Dendritic cell treated with granulocyte-macrophage colony-stimulating factor and Interleukin-4, amounts not matched to agents 40 ng/mL and 50 ng/mL, for 4 days (primary cell): ENCODE measurements around the gene CACNB2.

Experiments
- H3K27ac Mint-ChIP-seq: one replicate; pipeline ENCODE4 v1.8.0; 2022; ENCODE audit warnings: mild to moderate bottlenecking, mixed read lengths
- H3K27me3 Mint-ChIP-seq: one replicate; pipeline ENCODE4 v1.8.0; 2022; ENCODE audit warnings: mild to moderate bottlenecking, mixed read lengths
- H3K36me3 Mint-ChIP-seq: one replicate; pipeline ENCODE4 v1.8.0; 2022; ENCODE audit warnings: low read depth, mixed read lengths
- H3K4me1 Mint-ChIP-seq: one replicate; pipeline ENCODE4 v1.8.0; 2022; ENCODE audit warnings: low read depth, mixed read lengths
- H3K4me3 Mint-ChIP-seq: one replicate; pipeline ENCODE4 v1.8.0; 2022; ENCODE audit warnings: mild to moderate bottlenecking, moderate library complexity, mixed read lengths
- H3K9me3 Mint-ChIP-seq: one replicate; pipeline ENCODE4 v1.8.0; 2022; ENCODE audit warnings: mixed read lengths
- intact Hi-C: fragments of 100-400 bp; cut with micrococcal nuclease; formaldehyde crosslinking; loops from one replicate; pipeline ENCODE4 v1.15.0; 2022

CACNB2 gene

GRCh38 chr10:18460032-18460431 is 319.8 kb downstream of the CACNB2 start:
- Mint-ChIP-seq H3K9me3 (peaks cover 8% of the 10 kb centered on the region), H3K4me1 (no peaks in the 10 kb centered on the region), H3K4me3 (no peak overlapping the region), H3K27me3 (no peaks in the 10 kb centered on the region), H3K27ac (no peak overlapping the region), H3K36me3 (no peaks in the 10 kb centered on the region)
- intact Hi-C loops, result no loop called here

DNA sequence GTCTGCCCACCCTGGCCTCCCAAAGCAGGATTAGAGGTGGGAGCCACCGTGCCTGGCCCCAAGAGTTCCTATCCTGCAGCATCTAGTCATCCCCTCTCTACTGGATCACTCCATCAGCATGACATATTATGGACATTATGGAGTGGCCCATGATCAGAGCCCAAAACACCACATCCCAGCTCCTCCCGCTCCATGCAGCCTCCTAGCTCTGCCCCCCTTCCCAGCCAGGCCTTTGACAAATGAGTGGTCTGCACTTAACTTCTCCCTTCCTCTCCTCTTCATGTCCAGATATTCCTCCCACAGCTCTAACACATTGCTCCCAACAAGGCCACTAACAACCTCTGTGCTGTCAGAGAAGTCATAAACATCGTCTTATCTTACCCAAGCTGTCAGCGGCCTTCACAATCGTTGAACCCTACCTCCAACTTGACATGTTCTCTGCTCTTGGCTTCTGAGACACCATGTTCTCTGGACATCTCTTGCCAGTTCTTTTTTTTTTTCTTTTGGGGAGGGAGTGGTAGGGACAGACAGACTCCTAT is 323.5 kb downstream of the CACNB2 start:
- peaks cover 5% of the 10 kb centered on the region for H3K4me1 Mint-ChIP-seq
- H3K36me3 Mint-ChIP-seq, result no peaks in the 10 kb centered on the region
- peaks cover 9% of the 10 kb centered on the region for H3K9me3 Mint-ChIP-seq
- intact Hi-C loops, result no loop called here
- no peak overlapping the region for H3K27ac Mint-ChIP-seq
- no peak overlapping the region for H3K4me3 Mint-ChIP-seq
- no peaks in the 10 kb centered on the region for H3K27me3 Mint-ChIP-seq

GRCh38 chr10:18469125-18469524 is 328.9 kb downstream of the CACNB2 start:
- Mint-ChIP-seq H3K4me1 (peaks cover 5% of the 10 kb centered on the region), H3K4me3 (no peak overlapping the region), H3K27me3 (no peaks in the 10 kb centered on the region), H3K36me3 (no peaks in the 10 kb centered on the region), H3K27ac (no peak overlapping the region), H3K9me3 (peaks cover 9% of the 10 kb centered on the region)
- intact Hi-C loops, result no loop called here

DNA sequence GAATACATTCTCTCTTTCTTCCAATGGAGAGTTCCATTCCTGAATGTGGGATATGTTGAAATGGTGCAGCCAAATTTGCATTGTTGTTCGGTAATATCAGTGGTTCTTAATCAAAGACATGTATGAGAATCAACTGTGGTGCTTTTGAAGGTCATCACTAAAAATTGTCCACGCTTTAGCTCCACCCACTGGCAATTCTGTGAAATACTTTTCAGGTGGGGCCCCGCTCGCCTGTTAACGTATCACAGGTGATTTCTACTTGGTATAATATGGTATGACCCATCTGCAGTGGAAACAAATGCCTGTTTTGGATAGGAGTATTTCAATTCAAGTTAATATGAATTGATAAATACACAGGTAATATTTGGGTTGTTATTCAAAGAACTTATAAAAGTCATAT is 332.8 kb downstream of the CACNB2 start:
- Mint-ChIP-seq H3K4me3 (no peak overlapping the region), H3K4me1 (no peaks in the 10 kb centered on the region), H3K9me3 (no peaks in the 10 kb centered on the region), H3K27ac (no peak overlapping the region), H3K36me3 (no peaks in the 10 kb centered on the region), H3K27me3 (no peaks in the 10 kb centered on the region)
- intact Hi-C loops, result no loop called here

DNA sequence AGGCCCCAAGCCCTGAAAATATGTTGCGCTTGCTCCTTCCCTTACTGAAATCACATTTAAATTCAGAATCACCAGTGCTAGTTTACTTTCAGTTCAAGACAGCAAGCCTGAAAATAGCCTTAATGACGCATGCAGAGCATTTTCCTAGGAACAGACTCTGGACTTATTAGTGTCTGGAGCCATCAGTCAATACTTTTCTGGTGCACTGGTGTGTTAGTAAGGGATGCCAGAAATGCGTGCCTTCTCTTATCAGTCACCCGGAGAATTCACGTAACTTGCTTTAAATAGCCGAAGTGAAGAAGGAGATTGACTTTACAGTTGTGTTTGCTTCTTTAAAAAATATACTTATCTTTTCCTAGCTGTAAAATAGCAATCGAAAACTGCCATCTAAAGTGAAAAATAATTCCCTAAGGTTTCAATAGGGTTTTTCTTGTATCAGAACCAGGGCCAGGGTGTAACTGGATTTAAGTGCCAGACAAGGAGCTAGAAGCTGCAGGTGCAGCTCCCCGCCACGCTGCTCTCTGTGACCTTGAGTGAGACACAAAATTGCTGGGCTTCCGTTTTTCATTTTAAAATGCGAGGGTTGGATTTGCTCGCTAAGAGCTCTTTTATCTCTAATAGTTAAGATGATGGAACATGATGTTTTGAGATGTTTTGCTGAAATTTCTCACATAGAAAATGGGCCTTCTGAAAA is 333.3 kb downstream of the CACNB2 start:
- intact Hi-C loops, result no loop called here
- Mint-ChIP-seq H3K4me1 (no peaks in the 10 kb centered on the region), H3K9me3 (no peaks in the 10 kb centered on the region)

DNA sequence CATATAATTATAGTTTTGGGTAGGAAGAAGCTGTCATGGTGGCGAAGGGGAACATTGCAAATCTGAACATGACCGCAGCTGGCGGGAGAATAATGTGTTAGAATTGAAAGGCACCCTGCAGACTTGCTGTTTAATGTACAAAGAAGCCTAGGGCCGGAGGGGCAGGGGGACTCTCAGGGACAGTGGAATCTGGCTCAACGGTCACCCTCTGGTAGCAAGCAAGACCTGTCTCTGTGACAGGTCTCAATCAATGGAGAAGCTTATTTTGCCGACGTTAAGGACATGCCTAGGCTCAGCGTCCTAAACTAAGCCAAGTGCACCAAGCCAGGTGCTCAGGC is 333.9 kb downstream of the CACNB2 start:
- no peak overlapping the region for H3K27ac Mint-ChIP-seq
- H3K9me3 Mint-ChIP-seq, result no peaks in the 10 kb centered on the region
- H3K36me3 Mint-ChIP-seq, result no peaks in the 10 kb centered on the region
- H3K4me1 Mint-ChIP-seq, result no peaks in the 10 kb centered on the region
- intact Hi-C loops, result no loop called here
- no peaks in the 10 kb centered on the region for H3K27me3 Mint-ChIP-seq
- H3K4me3 Mint-ChIP-seq, result no peak overlapping the region

More for the DNA sequence above, 333.3 kb downstream of the CACNB2 start:
- Mint-ChIP-seq H3K36me3 (no peaks in the 10 kb centered on the region), H3K27me3 (no peaks in the 10 kb centered on the region), H3K4me3 (no peak overlapping the region), H3K27ac (no peak overlapping the region)

GRCh38 chr10:18476076-18476647 is 335.9 kb downstream of the CACNB2 start:
- Mint-ChIP-seq H3K4me3 (no peak overlapping the region), H3K36me3 (no peaks in the 10 kb centered on the region), H3K27me3 (no peaks in the 10 kb centered on the region), H3K4me1 (no peaks in the 10 kb centered on the region), H3K27ac (no peak overlapping the region), H3K9me3 (no peaks in the 10 kb centered on the region)
- intact Hi-C loops, result no loop called here

GRCh38 chr10:18478354-18478753 is 338.1 kb downstream of the CACNB2 start:
- Mint-ChIP-seq H3K27me3 (no peaks in the 10 kb centered on the region), H3K9me3 (no peaks in the 10 kb centered on the region), H3K4me3 (no peak overlapping the region), H3K4me1 (no peaks in the 10 kb centered on the region), H3K36me3 (no peaks in the 10 kb centered on the region), H3K27ac (no peak overlapping the region)
- intact Hi-C loops, result no loop called here

DNA sequence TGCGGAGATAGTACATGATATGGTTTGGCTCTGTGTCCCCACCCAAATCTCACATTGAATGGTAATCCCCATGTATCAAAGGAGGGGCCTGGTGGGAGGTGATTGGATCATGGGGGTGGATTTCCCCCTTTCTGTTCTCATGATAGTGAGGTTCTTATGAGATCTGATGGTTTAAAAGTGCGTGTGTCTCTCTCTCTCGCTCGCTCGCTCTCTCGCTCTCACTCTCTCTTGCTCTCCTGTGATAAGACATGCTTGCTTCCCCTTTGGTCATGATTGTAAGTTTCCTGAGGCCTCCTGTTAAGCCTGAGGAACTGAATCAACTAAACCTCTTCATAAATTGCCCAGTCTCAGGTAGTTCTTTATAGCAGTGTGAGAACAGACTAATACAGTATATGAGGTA is 339.3 kb downstream of the CACNB2 start:
- Mint-ChIP-seq H3K27me3 (no peaks in the 10 kb centered on the region), H3K36me3 (no peaks in the 10 kb centered on the region), H3K4me3 (no peak overlapping the region), H3K4me1 (no peaks in the 10 kb centered on the region), H3K27ac (no peak overlapping the region), H3K9me3 (no peaks in the 10 kb centered on the region)
- intact Hi-C loops, result no loop called here

DNA sequence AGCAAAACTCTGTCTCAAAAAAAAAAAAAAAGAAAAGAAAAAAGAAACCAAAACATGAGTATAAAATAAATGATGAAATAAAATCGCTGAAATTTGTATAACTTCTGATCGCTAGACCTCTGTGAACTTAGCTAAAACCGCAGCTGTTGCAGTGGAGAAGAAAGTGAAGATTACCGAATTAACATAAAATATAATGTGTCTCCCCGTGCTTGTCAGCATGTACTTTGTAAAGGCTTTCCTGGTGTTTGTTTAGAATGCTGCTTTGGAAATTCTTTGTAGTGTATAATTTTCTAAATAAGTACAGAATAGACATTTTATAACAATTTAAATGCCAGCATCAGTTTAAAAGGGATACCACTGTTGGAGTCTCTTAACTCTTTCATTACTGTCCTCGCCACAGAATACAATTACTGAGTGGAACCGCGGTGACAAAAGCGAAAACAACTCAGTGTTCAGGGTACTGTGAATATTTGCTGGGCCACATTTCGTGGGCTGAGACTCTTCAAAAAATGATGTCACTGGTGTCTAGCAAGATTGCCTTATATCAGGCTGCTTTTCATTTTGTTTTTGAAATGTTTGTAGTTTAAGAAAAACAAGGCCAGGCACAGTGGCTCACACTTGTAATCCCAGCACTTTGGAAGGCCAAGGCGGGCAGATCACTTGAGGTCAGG is 343.4 kb downstream of the CACNB2 start:
- Mint-ChIP-seq H3K27ac (no peak overlapping the region), H3K9me3 (peaks cover 8% of the 10 kb centered on the region), H3K4me1 (no peaks in the 10 kb centered on the region), H3K27me3 (no peaks in the 10 kb centered on the region), H3K36me3 (no peaks in the 10 kb centered on the region), H3K4me3 (no peak overlapping the region)
- intact Hi-C loops, result no loop called here

GRCh38 chr10:18486438-18486837 is 346.2 kb downstream of the CACNB2 start:
- H3K9me3 Mint-ChIP-seq, result peaks cover 12% of the 10 kb centered on the region
- no peak overlapping the region for H3K4me3 Mint-ChIP-seq
- H3K27ac Mint-ChIP-seq, result no peak overlapping the region
- no peaks in the 10 kb centered on the region for H3K27me3 Mint-ChIP-seq
- H3K36me3 Mint-ChIP-seq, result no peaks in the 10 kb centered on the region
- intact Hi-C loops, result no loop called here
- H3K4me1 Mint-ChIP-seq, result no peaks in the 10 kb centered on the region

GRCh38 chr10:18490755-18491154 is 350.5 kb downstream of the CACNB2 start:
- peaks cover 21% of the 10 kb centered on the region for H3K9me3 Mint-ChIP-seq
- no peaks in the 10 kb centered on the region for H3K36me3 Mint-ChIP-seq
- H3K4me1 Mint-ChIP-seq, result no peaks in the 10 kb centered on the region
- no peak overlapping the region for H3K4me3 Mint-ChIP-seq
- no peaks in the 10 kb centered on the region for H3K27me3 Mint-ChIP-seq
- intact Hi-C loops, result no loop called here
- no peak overlapping the region for H3K27ac Mint-ChIP-seq

DNA sequence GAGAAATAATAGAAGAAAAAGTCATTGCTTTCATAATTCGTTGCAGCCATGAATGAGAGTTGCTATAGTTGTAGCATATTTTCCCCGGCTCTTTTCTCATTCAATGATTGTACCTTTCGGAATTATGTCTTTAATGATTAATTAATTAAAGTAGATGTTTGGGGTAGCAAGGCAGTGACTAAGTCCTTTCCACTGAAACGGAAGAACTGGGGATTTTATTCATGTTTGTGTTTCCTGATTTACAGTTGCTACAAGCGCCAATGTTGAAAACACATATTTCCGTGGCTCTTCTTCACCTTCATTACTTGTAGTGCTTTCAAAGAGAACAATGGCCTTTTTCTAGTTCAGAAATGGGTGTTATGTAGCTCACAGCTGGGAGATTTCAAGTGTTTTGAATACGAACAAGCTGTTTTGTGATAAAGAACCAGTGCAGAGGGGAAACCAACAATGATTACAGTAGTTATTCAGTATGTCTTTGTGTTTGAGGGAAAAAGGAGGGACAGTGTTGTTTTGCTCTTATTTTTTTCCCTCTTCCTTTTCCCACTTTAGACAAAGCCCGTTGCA is 357.7 kb downstream of the CACNB2 start:
- Mint-ChIP-seq H3K27me3 (no peaks in the 10 kb centered on the region), H3K27ac (no peak overlapping the region), H3K4me1 (no peaks in the 10 kb centered on the region), H3K9me3 (no peaks in the 10 kb centered on the region), H3K36me3 (no peaks in the 10 kb centered on the region), H3K4me3 (no peak overlapping the region)
- intact Hi-C loops, result no loop called here

DNA sequence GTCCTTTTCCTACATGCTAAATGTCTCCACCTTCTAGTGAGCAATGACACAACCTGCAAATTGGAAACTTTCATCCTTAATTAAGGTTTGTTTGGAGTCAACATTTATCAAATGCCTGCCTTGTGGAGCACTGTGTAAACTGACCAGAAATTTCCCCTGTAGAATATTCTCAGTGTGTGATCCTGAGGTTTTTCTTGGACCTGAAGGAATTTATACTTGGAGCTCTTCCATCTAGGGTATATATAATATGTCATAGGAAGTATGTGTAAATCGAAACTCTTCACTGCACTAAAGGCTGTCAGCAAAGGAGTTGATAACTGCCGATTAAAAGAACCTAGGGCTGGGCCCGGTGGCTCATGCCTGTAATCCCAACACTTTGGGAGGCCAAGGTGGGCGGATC is 358.8 kb downstream of the CACNB2 start:
- H3K4me1 Mint-ChIP-seq, result no peaks in the 10 kb centered on the region
- H3K27ac Mint-ChIP-seq, result no peak overlapping the region
- no peaks in the 10 kb centered on the region for H3K27me3 Mint-ChIP-seq
- no peaks in the 10 kb centered on the region for H3K36me3 Mint-ChIP-seq
- intact Hi-C loops, result no loop called here
- H3K9me3 Mint-ChIP-seq, result no peaks in the 10 kb centered on the region
- H3K4me3 Mint-ChIP-seq, result no peak overlapping the region
